Measurements from ENCODE around the gene MIXL1.
"Not testable (repeated sequence)": the region's sequence is repeated elsewhere in the genome, so short reads cannot be mapped to it uniquely, and the experiment has no call there.

MIXL1 gene

DNA sequence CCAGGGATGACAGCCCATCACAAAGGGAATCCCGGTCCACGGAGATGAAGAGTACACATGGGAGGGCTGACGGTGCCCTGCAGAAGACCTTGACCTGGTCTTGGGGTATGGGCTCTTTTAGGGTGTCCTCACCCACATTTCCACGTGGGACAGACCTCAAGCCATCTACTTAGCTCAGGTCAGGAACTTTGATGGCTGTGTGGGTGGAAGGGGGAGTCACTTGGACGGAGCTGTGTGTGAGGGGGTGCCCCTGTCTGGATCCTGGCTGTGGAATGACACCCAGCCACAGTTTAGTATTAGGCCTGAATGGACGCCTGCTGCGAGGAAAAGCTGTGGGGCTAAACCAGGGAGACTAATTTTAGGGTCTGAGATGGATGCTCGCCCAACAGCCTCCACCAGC, 10.9 kb upstream of the MIXL1 start:
- in situ Hi-C loops (cut with MboI; ENCODE audit: low sequenced_read_pairs), result no loop called here

DNA sequence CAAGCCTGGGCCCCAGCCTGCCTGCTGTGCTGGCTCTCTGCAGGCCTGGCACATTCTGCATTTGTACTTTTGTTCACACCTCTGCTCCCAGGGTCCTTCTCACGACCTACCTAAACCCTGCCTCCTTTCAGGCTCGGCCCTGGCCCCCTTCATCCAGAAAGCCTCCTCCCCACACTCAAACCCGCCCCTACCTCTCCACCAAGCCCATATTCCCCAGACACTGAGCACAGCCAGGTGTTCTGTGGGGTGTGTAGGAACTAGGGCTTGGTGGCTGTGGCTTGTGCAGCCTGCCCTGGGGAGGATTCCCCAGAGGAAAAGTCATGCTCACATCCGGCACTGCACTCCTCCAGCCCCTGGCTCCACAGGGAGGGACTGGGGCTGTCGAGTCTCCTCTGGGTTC, 8.2 kb upstream of the MIXL1 start:
- in situ Hi-C loops (cut with MboI; ENCODE audit: low sequenced_read_pairs), result no loop called here

GRCh38 chr1:226216056-226216455, 7.4 kb upstream of the MIXL1 start:
- in situ Hi-C loops (cut with MboI; ENCODE audit: low sequenced_read_pairs), result no loop called here

DNA sequence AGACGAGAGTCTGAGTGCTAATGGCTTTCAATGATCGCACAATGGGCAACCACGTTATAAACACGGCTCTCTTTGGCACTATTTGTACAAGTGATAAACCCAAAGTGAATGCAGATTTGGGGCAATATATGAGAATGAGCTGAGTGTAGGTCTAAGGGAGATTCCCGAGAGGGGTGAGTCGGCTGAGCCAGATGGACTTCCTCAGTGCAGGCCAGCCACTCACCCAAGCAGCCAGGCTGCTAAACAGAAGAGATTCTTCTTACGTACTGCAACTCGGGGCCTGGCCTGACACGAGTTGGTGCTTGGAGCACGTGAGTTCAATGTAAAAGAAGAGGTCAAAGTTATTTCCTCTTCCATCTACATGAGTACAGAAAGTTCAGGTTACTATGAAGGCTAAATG, 6.2 kb upstream of the MIXL1 start:
- in situ Hi-C loops (cut with MboI; ENCODE audit: low sequenced_read_pairs), result no loop called here

GRCh38 chr1:226220473-226221189, 2.8 kb upstream of the MIXL1 start:
- in situ Hi-C loops (cut with MboI; ENCODE audit: low sequenced_read_pairs), result no loop called here

GRCh38 chr1:226222686-226223085, 778 bp upstream of the MIXL1 start:
- in situ Hi-C loops (cut with MboI; ENCODE audit: low sequenced_read_pairs), result no loop called here

DNA sequence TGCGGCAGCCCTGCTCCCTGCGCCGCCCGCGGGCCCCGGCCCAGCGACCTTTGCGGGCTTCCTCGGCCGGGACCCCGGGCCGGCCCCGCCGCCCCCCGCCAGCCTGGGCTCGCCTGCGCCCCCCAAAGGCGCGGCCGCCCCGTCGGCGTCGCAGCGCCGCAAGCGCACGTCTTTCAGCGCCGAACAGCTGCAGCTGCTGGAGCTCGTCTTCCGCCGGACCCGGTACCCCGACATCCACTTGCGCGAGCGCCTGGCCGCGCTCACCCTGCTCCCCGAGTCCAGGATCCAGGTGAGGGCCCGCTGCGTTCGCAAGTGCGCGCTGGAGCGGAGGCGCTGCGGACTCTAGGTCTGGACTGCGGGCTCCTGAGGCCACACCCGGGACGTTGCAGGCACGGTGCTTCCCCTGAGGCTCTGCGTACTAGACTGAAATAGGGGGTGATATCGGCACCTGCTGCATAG, 351 bp downstream of the MIXL1 start:
- in situ Hi-C loops (cut with MboI; ENCODE audit: low sequenced_read_pairs), result no loop called here

- in situ Hi-C loops (cut with MboI; ENCODE audit: low sequenced_read_pairs), result no loop called here
Observed at GRCh38 chr1:226226601-226227000, 3.1 kb downstream of the MIXL1 start.

DNA sequence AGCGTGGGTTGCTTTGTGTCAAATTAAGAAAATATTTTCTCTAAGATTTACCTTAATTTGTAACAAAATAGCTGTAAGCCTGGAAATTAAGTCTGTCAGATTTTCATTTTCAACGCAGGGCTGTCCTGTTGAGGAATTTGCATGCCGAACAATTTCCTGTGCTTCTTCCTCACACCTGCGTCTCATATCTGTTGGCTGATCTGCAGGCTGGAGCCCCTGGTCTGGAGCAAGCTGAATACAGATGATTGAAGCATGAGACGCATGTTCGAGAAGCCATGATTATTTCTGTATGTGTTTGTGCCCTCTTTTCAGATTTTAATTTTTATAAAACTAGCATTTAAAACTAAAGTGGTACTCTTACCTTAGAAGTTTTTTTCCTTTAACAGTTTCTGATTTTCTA, 9.8 kb downstream of the MIXL1 start:
- in situ Hi-C loops (cut with MboI; ENCODE audit: low sequenced_read_pairs), result no loop called here

DNA sequence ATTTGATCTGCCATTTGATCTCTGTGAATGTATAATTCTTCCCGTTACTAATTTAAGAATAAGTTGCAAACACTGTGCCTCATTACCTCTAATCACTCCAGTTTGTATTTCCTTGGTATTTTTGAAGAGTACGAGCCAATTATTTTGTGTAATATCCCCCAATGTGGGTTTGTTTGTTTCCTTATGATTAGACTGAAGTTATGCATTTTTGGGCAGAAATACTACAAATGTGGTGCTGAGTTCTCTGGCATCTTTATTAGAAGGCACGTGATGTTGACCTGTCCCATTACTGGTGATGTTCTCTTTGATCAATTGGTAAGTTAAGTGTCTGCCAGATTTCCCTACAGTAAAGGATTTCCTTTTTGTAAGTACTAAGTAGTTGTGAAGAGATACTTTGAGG, 10.3 kb downstream of the MIXL1 start:
- in situ Hi-C loops (cut with MboI; ENCODE audit: low sequenced_read_pairs), result no loop called here

DNA sequence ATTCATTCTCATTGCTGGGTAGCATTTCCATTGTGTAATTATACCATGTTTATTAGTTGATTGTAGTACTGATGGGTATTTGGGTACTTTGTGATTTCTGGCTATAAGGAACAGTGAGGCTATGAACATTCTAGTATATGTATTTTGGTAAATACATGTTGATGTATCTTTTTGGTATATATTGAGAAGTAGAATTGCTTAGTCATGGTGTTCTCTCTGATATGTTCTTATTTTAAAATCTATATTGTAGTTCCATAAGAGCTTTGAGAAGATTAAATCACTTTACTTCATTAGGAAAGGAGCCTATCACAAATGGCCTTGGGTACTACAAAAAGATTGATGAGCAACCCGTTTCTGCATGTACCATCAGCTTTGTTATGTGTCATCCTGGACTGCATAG, 13.4 kb downstream of the MIXL1 start:
- in situ Hi-C loops (cut with MboI; ENCODE audit: low sequenced_read_pairs), result no loop called here

- in situ Hi-C loops (cut with MboI; ENCODE audit: low sequenced_read_pairs), result no loop called here
Observed at GRCh38 chr1:226239421-226239820, 16.0 kb downstream of the MIXL1 start.

- in situ Hi-C loops (cut with MboI; ENCODE audit: low sequenced_read_pairs), result no loop called here
Observed at GRCh38 chr1:226248091-226248490, 24.6 kb downstream of the MIXL1 start.

- in situ Hi-C loops (cut with MboI; ENCODE audit: low sequenced_read_pairs), result no loop called here
Observed at GRCh38 chr1:226248796-226249195, 25.3 kb downstream of the MIXL1 start.

DNA sequence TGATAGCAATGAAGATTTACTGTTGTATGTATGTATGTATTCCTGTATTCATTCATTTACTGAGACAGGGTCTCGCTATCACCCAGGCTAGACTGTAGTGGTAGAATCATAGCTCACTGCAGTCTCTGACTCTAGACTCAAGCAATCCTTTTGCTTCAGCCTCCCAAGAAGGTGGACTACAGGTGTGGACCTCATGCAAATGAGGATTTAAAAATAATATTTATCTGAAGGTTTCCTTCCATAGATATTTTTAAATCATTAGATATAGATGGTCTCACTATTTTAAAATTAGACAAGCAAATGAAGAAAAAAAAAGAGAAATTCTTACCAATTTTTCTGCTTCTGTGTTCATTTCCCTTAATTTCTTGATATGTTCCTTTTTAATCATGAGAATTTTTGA, 27.0 kb downstream of the MIXL1 start:
- in situ Hi-C loops (cut with MboI; ENCODE audit: low sequenced_read_pairs), result no loop called here

DNA sequence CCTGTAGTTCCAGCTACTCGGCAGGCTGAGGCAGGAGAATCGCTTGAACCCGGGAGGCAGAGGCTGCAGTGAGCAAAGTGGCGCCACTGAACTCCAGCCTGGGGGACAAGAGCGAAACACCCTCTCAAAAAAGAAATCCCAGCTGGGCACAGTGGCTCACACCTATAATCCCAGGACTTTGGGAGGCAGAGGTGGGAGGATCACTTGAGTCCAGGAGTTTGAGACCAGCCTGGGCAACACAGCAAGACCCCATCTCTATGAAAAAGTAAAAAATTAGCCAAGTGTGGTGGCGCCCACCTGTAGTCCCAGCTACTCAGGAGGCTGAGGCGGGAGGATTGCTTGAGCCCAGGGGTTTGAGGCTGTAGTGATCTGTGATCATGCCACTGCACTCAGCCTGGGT, 29.4 kb downstream of the MIXL1 start:
- in situ Hi-C loops (cut with MboI; ENCODE audit: low sequenced_read_pairs), result not testable (repeated sequence)

DNA sequence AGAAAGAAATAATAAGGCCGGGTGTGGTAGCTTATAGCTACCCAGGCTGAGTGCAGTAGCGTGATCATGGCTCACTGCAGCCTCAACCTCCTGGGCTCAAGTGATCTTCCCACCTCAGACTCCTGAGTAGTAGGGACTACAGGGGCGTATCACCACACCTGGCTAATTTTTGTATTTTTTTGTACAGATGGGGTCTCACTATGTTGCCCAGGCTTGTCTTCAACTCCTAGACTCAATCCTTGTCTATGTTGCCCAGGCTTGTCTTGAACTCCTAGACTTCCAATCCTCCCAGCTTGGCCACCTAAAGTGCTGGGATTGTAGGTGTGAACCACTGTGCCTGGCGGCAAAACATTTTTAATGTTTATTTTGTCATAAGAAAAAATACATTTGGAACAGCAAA, 30.5 kb downstream of the MIXL1 start:
- in situ Hi-C loops (cut with MboI; ENCODE audit: low sequenced_read_pairs), result no loop called here

GRCh38 chr1:226255380-226255779, 31.9 kb downstream of the MIXL1 start:
- in situ Hi-C loops (cut with MboI; ENCODE audit: low sequenced_read_pairs), result no loop called here

DNA sequence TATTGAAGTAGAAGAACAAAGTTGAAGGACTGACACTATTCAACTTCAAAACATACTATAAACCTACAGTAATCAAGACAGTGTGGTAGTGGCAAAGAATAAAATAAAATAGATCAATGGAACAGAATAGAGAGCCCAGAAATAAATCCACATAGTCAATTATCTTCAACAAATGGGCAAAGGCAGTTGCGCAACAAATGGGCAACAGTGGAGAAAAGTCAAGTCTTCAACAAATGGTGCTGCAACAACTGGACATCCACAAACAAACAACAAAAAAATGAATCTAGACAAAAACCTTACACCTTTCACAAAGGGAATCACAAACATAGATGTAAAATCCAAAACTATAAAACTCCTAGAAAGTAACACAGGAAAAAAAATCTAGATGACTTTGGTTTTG, 38.4 kb downstream of the MIXL1 start:
- in situ Hi-C loops (cut with MboI; ENCODE audit: low sequenced_read_pairs), result no loop called here

DNA sequence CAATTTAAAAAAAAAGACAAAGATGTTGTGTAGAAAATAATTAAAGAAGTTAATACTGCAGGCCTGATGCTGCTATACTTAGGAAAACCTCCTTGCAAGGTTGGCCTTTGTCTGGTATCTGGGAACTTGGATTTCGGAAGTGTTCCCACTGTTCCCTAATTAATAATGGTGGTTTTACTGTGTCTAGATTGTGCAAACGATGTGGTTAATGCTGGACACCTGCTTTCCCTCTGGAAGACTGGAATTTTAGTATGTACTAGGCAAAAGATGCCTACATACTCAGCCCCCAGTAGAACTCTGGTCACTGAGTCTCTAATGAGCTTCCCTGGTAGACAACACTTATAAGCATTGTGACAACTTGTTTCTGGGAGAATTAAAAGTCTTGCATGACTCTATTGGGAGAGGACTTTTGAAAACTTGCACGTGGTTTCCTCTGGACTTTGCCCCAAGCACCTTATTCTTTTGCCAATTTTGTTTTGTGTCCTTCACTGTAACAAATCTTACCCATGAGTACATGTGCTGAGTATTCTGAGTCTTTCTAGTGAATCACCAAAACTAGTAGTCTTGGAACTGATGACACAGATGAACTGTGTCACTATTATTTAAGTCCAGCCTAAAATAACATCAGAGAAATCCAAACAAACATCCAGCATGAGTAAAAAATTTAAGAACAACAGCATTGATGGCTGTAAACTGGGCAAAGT, 45.1 kb downstream of the MIXL1 start:
- in situ Hi-C loops (cut with MboI; ENCODE audit: low sequenced_read_pairs), result no loop called here

DNA sequence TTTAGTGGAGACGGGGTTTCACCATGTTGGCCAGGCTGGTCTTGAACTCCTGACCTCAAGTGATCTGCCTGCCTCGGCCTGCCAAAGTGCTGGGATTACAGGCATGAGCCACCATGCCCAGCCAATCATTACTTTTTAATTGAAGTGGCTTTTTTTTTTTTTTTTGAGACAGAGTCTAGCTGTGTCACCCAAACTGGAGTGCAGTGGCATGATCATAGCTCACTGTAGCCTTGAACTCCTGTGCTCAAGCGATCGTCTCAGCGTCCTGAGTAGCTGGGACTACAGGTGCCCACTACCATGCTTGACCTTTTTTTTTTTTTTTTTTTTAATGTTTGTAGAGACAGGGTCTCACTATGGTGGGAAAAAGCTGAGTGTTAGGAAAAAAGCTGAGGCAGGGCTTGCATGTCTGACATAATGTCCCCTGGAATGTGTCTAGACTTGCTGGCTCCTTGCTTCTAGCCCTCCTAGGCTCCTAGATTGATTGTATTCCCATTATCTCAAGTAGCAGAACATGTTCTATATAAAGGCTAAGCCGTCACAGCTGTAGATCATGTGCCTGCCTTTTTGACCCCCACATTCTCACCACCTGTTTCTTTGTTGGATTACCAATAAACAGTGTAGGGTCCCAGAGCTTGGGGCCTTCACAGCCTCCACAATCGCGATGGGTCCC, 48.9 kb downstream of the MIXL1 start:
- in situ Hi-C loops (cut with MboI; ENCODE audit: low sequenced_read_pairs), result not testable (repeated sequence)

DNA sequence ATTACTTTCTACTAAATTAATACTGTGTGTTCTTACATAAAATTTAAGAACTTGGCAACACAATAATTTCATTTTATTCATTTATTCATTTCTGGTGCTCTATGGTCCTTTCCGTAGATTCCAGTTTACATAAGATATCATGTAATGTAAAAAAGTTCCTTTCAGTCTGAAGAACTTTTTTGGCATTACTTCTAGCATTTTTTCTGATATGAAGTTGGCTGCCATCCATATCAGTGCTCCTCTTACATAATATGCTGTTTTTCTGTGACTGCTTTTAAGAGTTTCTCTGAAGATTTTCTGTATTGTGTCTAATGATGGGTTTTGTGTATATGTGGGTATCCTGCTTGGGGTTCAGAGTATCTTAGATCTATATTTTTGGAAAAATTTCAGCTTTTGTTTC, 50.7 kb downstream of the MIXL1 start:
- in situ Hi-C loops (cut with MboI; ENCODE audit: low sequenced_read_pairs), result no loop called here
